Umbilical cord (tissue), 2 donors: ENCODE results near the gene MYH11. TPM values are rescaled to one million over a fixed set of nuclear protein-coding genes. Genes with fewer than 3 reads are reported as not detected.

Experiments used
- DNase-seq: peaks from one replicate; pipeline ENCODE4 v3.0.0-alpha.2; 2015; ENCODE audit warnings: low spot score
- total RNA-seq: library from RNA; depleted of rRNA; stranded (reverse); fragments of >200 nt; gene quantifications from one replicate; pipeline ENCODE4 v1.2.3, GENCODE V29; 2014; ENCODE audit warnings: low replicate concordance; ENCODE audit not compliant: insufficient read depth

Gene MYH11
- total RNA-seq, 1 donor from 2014 or later = 1,356 TPM

DNA sequence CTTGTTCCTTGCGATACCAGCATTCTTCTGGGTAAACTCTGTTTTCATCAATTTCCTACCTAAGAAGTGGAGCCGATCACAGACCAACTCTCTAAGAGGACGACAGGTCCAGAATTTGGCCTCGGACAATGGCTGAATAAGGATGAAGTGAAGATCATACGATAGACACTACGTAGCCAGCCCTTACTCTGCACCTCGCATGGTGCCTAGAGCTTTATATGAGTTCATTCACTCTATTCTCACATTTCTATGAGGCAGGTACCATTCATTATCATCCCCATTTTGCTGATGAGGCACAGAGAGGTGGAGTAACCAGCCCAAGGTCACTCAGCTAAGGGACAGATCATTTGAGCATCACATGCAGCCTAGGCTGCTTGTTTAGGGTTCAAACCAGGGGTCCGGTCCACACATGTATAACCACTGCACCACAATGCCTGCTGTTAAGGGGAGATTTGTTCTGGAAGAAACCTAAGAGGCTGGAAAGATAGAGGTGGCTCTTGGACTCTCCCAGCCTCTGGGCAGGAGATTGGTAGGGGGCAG, 78.6 kb downstream of the MYH11 start:
- DNase-seq = no peak

DNA sequence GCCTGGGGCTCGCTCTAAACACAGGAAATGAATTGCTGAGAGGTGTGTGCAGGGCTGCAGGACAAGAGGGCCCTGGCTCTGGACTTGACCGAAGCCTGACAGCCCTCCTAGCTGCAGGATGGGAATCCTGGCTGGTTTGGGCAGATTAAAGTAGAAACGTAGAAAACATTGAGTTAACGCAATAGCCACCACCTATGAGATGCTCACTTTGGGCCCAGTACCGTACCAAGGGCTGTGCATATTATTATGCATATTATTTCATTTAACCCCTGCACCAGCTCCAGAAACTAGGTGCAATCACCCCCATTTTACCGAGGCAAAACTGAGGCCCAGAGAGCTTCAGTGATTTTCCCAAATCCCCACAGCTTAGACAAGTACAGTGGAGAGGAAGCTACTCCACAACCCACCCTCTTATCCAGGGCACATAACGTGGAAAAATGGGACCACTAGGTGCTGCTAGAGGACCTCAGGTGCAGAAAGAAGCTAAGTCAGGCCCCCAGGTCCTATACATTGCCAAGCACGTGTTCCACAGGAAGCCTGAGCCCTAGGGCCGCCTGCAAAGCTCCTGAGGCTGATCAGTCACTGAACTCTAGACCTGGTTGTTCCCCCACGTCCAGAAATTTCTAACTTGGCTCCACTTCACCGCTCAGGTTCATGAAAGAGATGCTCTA, 79.2 kb downstream of the MYH11 start:
- DNase-seq = no peak

DNA sequence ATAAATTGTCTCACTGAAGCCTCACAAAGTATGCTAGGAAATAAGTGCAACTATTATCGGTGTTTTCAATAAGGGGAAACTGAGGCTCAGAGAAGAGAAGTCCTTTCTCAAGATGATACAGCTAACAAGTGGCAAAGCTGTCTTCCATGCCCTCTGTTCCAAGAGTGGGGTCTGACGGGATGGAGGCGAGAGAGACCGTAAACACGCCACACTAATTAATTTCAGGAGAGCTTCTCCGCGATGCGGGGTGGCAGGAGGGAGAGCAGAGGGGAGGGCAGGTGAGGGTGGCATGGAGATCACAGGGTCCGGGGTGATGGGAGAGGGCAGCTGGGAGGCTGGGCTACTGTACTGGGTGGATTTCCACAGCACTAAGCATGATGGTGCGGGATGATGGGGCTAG, 80.3 kb downstream of the MYH11 start:
- no peak for DNase-seq

DNA sequence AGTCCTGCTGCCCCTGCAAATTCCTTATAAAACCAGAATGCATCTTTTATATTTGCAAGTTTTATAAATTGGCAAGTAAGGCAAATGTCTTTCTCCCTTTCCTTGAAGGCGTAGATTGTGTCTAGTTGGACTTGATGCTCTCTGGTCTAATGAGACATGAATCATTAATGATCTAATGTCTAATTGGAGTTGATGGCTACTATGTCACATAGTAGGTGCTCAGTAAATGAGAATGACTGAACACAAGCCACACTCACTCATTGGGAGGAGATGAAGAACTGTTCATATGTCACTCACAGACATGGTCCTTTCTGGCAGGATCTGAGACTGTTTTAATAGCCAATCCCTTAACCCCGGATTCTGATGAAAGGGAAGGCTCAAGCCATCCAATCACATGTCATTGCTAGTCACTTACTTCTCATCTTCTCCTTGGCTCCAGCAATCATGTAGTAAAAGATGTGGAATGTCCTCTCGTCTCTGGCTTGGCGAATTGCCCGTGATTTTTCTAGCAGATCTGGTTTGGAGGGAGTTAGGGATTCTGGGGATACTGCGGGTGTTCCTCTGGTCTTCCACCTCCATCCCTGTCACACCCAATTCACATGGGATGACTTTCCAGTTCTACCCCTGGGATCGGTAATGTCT, 81.0 kb downstream of the MYH11 start:
- DNase-seq = no peak

GRCh38 chr16:15775209-15775608, 81.6 kb downstream of the MYH11 start:
- DNase-seq = no peak

GRCh38 chr16:15773968-15774367, 82.9 kb downstream of the MYH11 start:
- DNase-seq = no peak

DNA sequence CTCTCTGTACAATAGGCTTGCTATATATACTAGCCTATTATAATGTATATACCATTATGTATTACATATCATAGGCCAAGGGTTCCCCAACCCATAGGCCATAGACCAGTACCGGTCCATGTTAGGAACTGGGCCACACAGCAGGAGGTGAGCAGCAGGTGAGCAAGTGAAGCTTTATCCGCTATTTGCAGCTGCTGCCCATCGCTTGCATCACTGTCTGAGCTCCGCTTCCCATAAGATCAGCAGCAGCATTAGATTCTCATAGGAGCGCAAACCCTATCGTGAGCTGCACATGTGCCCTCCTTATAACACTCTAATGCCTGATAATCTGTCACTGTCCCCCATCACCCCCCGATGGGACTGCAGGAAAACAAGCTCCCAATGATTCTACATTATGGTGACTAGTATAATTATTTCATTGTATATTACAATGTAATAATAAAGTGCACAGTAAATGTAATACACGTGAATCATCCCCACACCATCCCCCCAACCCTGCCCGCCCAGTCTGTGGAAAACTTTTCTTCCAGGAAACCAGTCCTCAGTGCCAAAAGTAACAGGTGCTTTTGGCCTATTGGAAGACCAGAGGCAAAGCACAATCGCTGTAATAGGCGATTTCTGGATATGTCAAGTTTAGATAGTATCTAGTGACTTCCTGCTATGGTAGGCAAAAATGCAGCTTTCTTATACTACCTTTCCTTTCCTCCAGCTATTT, 84.1 kb downstream of the MYH11 start:
- DNase-seq = no peak

- DNase-seq = no peak
Measured at GRCh38 chr16:15771694-15772093, 85.1 kb downstream of the MYH11 start.

DNA sequence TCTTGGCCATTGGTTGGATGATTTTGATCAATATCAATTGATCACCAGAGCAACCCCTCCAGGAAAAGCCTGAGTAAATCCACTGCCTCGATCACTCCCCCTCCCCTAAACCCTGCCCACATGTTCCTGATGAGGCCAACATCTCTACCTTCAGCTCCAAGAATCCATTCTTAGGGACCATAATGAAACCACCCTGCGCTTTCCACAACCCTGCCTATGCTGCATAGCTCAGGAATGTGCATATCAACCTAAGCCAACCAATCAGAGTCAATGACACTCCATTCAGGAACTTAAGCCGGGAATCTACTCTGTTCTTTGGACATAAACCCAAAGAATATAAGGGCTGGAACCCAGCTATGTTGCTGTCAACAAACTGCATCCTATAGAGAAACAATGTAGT, 86.3 kb downstream of the MYH11 start:
- peak; percentile 17 for DNase-seq

DNA sequence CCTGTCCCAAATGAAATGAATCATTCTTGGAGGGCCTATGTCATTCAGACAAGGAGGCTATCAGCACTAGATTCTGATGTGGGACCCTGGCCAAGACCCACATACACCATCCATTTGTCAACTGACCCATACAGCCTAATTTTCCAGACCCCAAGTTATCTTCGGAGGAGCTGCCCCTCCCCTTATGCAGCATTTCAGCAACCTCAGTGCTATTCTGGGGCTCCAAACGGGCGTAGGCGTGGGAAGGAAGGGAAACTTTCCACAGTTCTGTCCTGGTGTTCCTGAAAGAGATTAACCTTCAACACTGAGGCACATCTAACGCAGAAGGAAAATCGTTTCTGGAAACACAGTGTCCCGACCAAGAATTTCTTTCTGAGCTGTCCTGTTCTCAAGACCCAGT, 86.7 kb downstream of the MYH11 start:
- DNase-seq = no peak

GRCh38 chr16:15769239-15769638, 87.6 kb downstream of the MYH11 start:
- no peak for DNase-seq

- DNase-seq = no peak
Measured at GRCh38 chr16:15768201-15768600, 88.6 kb downstream of the MYH11 start.

DNA sequence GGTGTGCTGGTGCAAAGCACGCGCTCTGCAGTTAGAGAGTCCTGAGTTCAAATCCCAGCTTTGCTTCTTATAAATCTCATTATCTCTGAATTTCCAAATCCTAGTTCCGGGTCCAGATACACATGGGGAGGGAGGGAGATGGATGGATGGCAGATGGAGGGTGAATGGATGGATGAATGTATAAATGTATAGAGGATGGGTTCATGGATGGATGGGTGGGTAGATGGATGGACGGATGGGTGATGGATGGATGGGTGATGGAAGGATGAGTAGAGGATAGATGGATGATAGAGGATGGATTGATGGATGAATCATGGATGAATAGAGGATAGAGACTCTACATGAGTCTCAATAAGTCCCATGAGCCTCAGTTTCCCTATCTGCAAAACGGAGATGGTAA, 89.9 kb downstream of the MYH11 start:
- no peak for DNase-seq

DNA sequence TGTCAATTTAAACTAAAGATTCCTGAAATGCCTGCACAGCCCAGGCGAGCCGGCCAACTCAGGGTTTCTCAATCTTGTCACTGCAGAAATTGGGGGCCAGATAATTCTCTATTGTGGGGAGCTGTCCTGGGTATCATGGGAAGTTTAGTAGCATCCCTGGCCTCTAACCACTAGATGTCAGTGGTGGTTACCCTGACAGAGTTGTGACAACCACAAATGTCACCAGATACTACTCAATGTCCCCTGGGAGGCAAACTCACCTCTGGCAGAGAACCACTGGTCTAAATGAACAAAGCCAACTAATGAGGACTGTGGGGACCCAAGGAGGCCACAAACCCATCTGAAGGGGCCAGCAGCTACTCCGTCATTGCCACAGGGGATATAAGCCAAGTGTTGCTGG, 90.9 kb downstream of the MYH11 start:
- peak; percentile 16 for DNase-seq

DNA sequence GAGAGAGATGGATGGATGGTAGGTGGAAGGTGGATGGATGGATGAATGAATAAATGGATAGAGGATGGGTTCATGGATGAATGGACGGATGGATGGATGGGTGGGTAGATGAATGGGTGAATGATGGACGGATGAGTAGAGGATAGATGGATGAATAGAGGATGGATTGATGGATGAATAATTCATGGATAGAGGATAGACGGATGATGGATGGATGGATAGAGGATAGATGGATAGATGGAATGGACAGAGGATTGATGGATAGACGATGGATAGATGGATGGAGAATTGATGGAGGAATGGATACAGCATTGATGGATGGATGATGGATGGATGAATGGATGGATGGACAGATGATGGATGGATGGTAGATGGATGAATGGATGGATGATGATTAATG, 91.7 kb downstream of the MYH11 start:
- DNase-seq = no peak

DNA sequence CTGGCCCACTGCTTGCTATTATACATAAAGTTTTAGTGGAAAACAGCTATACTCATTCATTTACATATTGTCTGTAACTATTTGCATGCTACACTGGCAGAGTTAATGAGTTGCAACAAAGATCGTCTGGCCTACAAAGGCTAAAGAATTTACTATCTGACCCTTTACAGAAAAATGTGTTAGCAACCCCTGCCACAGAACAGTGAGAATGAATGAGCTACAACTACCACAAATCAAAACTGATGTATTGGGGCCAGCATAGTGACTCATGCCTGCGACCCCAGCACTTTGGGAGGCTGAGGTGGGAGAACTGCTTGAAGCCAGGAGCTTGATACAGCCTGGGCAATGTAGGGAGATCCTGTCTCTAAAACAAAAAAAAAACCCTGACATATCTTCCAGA, 92.7 kb downstream of the MYH11 start:
- no peak for DNase-seq

- no peak for DNase-seq
Measured at GRCh38 chr16:15760129-15760528, 96.7 kb downstream of the MYH11 start.

GRCh38 chr16:15759070-15759469, 97.8 kb downstream of the MYH11 start:
- DNase-seq = no peak

- no peak for DNase-seq
Measured at GRCh38 chr16:15757630-15758251, 99.1 kb downstream of the MYH11 start.

- no peak for DNase-seq
Measured at GRCh38 chr16:15757077-15757386, 99.8 kb downstream of the MYH11 start.

DNA sequence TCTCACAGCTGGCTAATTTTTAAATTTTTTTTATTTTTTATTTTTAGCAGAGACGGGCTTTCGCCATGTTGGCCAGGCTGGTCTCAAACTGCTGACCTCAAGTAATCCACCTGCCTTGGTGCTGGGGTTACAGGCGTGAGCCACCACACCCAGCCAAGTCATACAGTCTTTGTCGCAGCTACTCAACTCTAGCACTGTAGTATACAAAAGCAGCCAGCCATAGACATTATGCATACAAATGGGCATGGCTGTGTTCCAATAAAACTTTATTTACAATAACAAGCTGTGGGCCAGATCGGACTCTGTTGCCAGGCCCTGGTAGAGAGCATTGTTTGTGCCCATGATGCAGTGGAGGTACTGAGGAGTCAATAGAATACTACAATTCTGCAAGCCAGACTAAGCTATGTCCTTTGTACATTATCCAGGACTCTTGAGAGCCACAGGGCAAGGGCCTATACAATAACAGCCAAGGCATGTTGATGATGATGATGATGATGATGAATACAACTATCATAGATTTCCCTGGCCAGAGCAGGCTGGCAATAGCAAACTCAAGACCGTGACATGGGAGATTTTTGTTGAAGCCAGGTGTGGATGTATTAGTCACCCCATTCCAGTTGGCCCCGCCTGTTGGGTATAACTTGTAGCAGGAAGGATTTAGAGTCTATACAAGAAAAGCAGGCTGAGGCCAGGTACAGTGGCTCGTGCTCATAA, 101.8 kb downstream of the MYH11 start:
- no peak for DNase-seq
